Stimulated activated CD8-positive, alpha-beta memory T cell treated with anti-CD3 and anti-CD28 coated beads, Interleukin-2, amount 100 ng/mL, for 48 hours (primary cell): ENCODE data around the gene FGFR2.
"Not testable (repeated sequence)": the region's sequence is repeated elsewhere in the genome, so short reads cannot be mapped to it uniquely, and the experiment has no call there.

Source experiments
- DNase-seq, 2 donors: peaks; one replicate each; pipeline ENCODE4 v3.0.0-alpha.2; 2020; ENCODE audit warnings: low read depth in 2 of 2

The FGFR2 gene

GRCh38 chr10:121524157-121524817 is 74.0 kb downstream of the FGFR2 start:
- DNase-seq, result no peak

- no peak for DNase-seq
These were observed 75.4 kb downstream of the FGFR2 start for GRCh38 chr10:121522831-121523230.

GRCh38 chr10:121521794-121522556 is 76.3 kb downstream of the FGFR2 start:
- no peak for DNase-seq

- not testable (repeated sequence) for DNase-seq
These were observed 77.7 kb downstream of the FGFR2 start for GRCh38 chr10:121520526-121520925.

GRCh38 chr10:121519901-121520493 is 78.2 kb downstream of the FGFR2 start:
- DNase-seq, result no peak

- DNase-seq, result no peak
These were observed 78.8 kb downstream of the FGFR2 start for GRCh38 chr10:121519411-121519810.

- no peak for DNase-seq
These were observed 79.9 kb downstream of the FGFR2 start for GRCh38 chr10:121518333-121518732.

- no peak for DNase-seq
These were observed 82.0 kb downstream of the FGFR2 start for GRCh38 chr10:121516093-121516865.

GRCh38 chr10:121514141-121514865 is 83.9 kb downstream of the FGFR2 start:
- DNase-seq, result no peak

GRCh38 chr10:121511943-121512342 is 86.3 kb downstream of the FGFR2 start:
- DNase-seq, result no peak

- no peak for DNase-seq
These were observed 86.8 kb downstream of the FGFR2 start for GRCh38 chr10:121511460-121511859.

- DNase-seq, result no peak
These were observed 88.0 kb downstream of the FGFR2 start for GRCh38 chr10:121510201-121510771.

GRCh38 chr10:121509796-121510195 is 88.4 kb downstream of the FGFR2 start:
- DNase-seq, result no peak

GRCh38 chr10:121509112-121509511 is 89.1 kb downstream of the FGFR2 start:
- DNase-seq, result no peak

GRCh38 chr10:121503587-121504051 is 94.6 kb downstream of the FGFR2 start:
- no peak for DNase-seq

- DNase-seq, result no peak
These were observed 96.4 kb downstream of the FGFR2 start for GRCh38 chr10:121501796-121502195.

GRCh38 chr10:121500701-121501332 is 97.4 kb downstream of the FGFR2 start:
- no peak for DNase-seq

GRCh38 chr10:121497513-121498470 is 100.5 kb downstream of the FGFR2 start:
- no peak for DNase-seq

GRCh38 chr10:121495719-121496118 is 102.5 kb downstream of the FGFR2 start:
- no peak for DNase-seq
